HG03175 (cell line): ENCODE data around the gene AGAP1.
"Not testable (repeated sequence)": the region's sequence is repeated elsewhere in the genome, so short reads cannot be mapped to it uniquely, and the experiment has no call there.

Experiments
- ATAC-seq: cut with Tn5 transposase; IDR thresholded peaks from one replicate; pipeline ENCODE4 v1.9.1; 2021; ENCODE audit warnings: mild to moderate bottlenecking, moderate library complexity; ENCODE audit not compliant: unreplicated experiment

The AGAP1 gene

DNA sequence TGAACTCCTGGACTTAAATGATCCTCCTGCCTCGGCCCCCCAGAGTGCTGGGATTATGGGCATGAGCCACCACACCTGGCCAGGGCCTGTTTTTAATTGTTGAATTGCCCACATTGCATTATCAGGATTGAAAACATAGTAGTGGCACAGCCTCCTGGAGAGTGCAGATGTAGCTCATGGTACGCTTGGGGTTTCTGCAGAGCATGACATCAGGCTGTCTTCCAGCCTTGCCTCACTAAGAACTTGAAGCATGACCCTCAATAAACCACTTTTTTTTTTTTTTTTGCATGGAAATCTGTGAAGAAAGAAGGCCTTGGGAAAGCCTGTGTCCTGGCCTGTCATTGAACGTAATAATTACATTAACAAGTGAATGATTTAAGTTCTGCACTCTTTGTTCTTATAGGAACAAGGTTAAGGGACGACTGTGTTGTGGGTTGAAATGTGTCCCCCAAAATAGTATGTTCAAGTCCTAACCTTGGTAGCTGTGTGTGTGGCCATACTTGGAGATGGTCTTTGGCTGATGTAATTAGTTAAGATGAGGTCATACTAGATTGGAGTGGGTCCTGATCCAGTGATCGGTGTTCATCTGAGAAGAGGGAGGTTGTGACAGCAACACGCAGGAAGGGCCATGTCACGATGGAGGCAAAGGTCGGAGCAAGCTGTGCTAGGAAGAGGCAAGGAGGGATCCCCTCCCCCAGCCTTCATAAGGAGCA lies 90.2 kb downstream of the AGAP1 start:
- ATAC-seq: no peak

DNA sequence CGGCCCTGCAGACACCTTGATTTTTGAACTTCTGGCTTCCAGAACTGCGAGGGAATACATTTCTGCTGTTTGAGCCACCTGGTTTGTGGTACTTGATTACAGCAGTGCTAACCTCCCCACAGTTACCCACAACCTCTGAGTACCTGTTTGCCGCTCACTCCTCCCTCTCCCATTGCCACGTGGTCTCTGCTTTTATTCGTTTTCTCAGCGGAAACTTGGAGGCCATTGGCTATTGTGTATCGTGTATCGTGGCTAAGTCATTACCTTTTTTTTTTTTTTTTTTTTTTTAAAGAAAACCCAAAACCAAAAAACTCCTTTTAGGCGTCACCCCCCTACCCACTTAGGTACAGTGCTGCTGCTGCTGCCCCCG lies 90.8 kb downstream of the AGAP1 start:
- no peak for ATAC-seq

DNA sequence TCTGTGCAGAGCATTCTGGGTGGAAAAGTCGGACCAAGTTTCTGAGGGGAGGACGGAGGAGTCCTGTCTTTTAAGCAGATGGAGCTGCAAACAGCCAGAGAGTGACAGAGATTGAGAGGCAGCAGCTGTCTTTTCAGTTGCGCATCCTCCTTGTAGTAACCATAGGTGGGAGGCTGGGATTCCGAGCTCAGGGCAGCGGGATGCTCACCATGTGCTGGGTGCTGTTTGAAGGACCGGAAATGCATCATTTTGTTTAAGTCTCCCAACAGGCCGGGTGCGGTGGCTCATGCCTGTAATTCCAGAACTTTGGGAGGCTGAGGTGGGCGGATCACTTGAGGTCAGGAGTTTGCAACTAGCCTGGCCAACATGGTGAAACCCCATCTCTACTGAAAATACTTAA lies 93.4 kb downstream of the AGAP1 start:
- ATAC-seq: no peak

DNA sequence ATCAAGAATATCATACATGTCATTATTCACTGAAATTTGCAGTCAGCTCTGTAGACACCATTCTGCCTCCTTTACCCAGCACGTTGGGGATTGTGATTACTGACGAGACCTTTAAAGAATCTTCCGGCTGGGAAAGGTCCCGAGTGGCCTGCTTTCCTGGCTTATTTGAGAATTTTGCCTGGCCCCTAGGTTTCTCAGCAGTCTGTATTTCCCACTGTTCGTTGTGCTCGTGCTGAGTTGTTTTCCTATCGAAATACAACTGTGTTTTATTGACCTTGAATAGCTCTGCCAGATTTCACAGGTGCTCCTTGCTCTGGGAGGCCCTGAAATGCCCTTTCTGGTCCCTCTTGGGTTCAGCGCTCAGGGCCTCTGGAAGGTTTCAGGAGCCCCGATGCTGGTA lies 94.9 kb downstream of the AGAP1 start:
- no peak for ATAC-seq

DNA sequence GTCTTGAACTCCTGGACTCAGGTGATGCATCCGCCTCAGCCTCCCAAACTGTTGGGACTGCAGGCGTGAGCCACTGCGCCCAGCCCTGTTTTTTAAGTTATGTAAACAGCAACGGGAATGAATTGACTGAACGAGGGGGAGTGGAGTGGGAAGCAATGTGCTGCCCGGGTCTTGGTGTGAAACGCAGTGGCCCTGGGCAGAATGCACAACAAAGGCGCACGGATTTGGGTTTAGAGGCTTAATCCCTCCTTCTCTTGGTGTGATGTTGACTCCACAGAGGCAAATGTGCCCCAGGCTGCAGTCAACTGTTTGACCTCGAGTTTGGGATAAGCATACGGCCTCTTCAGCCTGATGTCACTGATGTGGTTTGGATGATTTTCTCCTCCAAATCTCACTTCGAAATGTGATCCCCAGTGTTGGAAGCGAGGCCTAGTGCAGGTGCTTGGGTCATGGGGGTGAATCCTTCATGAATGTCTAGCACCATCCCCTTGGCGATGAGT lies 97.4 kb downstream of the AGAP1 start:
- ATAC-seq: no peak

DNA sequence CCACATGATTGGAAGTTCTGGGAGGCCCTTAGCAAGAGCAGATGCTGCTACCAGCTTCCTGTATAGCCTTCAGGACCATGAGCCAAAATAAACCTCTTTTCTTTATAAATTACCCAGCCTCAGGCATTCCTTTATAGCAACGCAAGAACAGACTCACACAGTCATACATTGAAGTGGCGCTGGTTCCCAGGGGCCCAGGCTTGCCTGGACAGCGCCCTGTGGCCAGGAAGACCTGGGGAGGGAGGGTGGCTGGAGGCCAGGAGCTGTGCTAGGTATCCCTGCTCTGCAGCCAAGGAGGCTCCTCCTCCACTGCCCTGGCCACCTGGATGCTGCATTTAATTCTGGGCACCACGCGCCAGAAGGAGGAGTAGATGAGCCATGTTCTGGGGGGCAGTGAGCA lies 98.1 kb downstream of the AGAP1 start:
- ATAC-seq: no peak

DNA sequence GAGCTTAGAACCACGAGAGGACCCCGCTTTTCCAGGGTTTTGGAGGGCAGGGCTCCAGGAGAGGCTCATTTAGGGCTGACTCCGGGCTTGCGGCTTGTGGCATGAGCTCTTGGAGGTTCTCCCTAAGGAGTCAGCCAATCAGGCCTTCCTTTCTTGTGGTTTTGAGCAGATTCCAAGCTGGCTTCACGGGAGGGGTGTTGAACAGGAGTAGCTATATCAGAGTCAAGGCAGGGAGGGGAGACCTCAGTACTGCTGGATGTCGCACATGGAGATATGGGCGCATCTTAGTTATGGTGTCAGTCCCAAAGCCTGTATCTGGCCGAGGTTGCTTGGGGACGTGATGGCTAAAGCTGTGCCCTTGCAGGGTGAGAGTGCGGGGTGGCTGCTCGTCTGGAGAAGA lies 98.6 kb downstream of the AGAP1 start:
- ATAC-seq: no peak

DNA sequence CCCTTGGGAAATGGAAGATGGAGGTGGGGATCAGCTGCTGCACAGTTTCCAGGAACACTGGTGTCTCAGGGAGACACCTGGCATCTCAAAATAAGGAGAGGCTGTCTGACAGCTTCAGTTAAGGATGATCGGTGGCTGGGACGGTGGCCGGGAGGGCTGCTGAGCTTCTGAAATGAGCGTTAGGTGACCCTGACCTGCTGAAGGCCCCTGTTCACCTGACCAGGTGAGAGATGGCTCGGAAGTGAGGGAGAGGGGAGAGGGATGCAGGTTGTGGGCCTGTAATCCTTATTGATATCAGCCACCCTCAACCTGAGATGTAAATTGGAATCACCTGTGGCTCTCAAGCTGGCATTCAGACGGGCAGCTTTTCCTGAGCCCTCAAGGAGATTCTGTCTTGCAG lies 99.0 kb downstream of the AGAP1 start:
- no peak for ATAC-seq

DNA sequence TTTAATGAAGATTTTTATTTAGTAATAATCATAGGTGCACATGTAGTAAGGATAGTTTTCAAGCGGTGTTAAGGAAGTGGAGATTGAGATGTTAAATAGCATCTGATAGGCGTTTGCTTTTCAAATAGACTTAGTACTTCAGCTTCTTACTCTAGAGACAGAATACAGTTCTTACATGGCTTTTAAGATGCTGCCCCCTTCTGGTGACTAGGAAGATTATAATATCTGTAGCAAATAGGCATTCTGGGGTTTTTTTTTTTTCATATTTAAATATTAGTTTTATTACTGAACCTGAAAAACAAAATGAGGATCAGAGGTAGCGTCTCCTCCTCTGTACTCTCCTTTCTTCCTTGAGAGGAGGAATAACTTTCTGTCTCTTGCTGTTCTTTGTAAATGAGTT lies 100.2 kb downstream of the AGAP1 start:
- ATAC-seq: no peak

DNA sequence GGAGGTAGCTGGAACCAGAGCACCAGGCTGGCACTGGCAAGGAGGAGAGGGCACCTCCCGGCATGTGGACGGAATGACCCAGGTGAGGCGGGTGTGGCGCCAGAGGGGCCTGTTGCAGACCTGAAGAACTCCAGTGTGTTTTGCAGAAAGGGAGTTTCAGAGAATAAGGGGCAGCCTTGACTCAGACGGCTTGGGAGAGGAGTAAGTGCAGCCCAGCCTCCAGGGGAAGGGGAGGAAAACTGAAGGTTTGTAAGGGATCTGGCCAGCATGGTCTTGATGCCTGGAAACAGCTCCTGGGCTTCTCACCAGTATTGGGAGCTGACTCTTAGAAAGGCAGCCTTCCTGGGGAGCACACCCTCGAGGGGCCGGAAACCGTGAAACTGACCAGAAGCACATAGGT lies 101.1 kb downstream of the AGAP1 start:
- ATAC-seq: no peak

DNA sequence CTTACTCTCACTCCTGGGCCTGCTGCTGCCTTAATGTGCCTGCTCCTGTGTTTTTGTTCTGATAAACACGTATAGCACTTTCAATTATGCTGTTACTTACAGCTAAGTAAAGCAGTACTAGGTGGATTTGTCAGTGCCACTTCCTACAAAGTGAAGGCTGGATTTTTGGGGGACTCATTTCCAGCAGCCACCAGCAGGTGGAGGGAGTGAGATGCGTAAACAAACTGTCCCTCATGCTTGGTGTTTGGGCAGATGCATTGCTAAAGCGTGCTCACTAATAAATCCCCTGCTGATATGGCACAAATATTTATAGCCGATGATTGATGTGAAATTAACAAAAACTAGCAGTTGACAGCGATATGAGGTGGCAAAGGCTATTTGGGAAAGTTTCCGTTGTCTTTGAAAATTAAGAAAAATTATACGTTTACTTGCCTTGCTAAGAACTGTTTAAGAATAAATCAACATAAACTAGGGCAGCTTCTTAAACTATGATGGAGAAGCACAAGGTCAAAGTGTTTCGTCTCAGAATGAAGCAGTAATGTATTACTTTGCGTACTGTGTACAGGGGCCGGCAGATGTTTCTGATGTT lies 101.7 kb downstream of the AGAP1 start:
- ATAC-seq: no peak

DNA sequence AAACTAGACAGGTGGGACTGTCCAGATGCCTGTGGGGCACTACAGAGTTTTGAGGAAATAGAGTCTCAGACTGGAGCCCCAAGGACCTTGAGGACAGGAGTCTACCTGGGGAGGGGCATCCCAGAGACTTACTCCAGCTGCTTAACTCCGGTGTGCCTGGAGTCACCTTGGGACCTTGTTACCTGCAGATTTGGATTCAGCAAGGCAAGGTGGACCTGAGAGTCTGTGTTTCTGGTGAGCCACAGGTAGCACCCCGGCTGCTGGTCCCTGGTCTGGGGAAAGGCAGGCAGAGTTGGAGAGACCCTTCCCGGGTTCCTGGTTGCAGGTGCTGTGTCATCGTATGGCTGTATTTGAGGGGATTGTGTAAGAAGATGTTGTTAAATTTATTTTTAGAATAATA lies 102.4 kb downstream of the AGAP1 start:
- ATAC-seq: no peak

DNA sequence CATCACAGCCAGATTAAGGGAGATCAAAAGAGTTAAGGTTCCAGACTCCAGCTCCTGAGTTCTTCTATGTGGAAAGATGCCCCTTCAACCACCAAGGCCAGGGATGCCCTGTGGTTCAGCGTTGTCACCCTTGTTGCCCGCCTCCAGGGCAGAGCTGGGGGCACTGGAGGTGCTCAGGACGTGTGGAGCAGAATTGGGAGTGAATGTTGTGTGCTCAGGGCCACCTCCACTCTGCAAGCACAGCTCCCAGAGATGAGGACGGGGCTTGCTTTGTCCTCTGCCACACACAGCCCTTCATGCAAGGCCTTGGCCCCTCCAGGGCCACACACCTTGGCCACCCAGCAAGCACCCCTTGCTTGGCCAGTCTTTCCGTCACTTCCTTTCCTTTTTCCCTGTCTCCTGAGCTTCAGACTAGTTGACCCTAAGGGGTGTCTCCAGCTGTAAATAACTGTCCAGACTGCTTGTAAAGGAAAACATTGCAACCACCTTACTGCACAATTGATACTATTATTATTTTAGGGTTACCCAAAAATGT lies 103.3 kb downstream of the AGAP1 start:
- ATAC-seq: no peak

DNA sequence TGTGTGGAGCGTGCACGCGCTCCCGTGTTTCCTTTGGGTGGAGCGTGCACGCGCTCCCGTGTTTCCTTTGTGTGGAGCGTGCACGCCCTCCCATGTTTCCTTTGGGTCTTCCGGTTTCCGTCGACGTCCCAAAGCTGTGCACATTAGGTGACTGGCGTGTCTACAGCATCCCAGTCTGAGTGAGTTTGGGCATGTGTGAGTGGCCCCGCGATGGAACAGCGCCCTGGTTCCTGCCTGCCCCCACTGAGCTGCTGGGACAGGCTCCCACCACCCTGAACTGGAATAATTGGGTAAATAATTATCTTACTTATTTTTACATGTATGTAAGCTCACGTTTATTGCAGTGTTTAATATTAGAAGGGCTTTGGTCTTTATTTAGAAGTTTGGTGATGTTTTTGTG lies 104.2 kb downstream of the AGAP1 start:
- ATAC-seq: no peak

DNA sequence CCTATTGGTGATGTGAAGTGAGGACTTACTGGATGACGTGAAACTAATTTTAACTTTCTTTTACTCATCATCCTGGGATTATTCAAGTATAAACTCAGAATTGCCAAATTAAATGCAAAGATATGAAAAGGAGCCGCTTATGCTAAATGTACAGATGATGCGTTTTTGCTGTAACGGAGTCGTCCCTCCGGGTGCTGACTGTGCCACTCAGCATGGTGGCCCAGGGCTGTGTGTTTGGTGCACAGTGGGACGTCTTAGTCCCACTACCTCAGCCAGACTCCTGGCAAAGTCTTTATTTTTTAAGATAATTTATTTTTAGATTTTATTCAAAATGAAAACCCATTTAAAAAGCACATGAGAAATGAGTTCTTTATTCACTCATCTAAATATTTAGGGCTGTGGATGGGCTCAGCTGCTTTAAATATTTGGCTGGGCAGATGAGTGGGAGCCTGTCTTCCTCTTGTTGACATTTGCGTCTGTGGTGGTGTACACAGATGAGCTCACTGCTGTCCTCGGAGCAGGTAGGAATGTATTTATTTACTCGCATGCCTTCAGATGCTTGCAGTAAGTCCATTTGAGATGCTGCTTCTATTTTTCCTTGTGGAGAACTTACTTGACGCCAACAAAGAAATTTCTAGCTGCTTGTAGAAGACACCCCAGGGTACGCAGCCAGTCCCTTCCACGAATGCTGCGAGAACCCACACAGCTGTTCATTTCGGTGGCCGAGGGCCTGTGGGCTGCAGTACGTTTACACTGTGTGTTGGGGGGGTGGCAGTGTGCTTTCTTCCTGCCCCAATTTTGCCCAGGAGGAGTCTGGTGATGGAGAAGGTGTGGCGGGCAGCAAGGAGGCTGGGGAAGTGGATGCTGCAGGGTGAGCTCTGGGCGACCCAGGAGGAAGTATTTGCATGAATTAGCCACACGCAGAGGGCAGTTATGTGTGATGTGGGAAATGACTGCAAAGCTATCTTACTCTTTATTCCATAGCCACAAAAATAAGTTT lies 105.0 kb downstream of the AGAP1 start:
- ATAC-seq: no peak

DNA sequence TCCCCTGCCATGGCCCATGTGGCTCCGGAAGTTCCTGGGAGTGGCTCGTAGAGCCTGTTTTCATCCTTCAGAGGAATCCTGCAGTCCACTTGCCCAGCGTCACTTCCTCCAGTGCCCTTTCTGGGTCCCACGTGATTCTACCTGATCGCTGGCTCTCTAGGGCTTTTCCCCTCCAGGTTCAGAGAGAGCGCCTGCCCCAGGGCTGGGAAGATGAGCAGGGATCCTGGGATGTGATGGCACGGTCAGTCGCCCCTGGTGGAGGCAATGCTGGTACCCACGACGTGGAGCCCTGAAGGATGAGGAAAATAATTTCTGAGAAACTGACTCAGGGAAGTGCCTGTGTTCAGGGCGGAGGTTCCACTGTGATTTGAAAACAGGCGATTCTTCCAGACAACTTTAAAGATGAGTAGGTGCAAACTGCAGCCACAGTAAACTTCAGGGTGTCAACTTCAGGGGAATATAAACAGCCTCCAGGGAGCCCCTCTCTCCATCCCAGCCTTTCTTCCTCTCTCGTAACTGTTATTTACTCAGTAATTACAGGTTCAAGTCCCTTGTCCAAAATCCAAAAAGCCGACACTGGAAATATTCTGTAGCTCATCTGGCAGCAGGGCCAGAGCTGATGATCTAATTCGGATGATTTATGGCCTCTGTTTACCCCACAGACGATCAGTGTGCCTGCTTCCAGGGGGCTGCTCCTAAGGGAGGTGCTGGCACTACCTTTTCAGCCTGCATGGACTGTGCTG lies 105.9 kb downstream of the AGAP1 start:
- no peak for ATAC-seq

DNA sequence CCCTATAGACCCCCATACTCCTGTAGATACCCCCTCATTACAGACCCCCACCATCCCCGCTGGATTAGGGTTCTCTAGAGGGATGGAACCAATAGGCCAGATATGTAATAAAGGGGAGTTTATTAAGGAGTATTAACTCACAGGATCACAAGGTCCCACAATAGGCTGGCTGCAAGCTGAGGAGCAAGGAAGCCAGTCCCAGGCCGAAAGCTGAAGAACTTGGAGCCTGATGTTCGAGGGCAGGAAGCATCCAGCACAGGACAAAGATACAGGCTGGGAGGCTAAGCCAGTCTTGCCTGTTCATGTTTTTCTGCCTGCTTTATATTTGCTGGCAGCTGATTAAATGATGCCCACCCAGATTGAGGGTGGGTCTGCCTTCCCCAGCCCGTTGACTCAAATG lies 106.6 kb downstream of the AGAP1 start:
- no peak for ATAC-seq

DNA sequence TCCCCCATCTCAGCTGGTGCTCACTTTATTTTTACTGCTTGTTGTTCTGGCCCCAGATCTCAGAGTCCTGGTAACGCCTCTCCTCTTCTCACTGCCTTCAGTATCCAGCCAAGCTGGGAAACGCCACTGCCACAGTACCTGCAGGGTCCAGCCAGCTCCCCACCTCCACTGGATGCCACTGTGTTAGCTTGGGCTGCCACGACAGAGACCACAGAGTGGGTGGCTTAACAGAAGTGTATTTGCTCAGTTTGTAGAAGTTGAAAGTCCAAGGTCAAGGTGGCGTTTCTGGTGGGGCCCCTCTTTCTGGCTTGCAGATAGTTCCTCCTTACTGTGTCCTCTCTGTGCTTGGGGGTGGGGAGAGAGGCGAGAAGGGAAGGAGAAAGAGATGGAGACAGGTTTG lies 107.1 kb downstream of the AGAP1 start:
- ATAC-seq: no peak

DNA sequence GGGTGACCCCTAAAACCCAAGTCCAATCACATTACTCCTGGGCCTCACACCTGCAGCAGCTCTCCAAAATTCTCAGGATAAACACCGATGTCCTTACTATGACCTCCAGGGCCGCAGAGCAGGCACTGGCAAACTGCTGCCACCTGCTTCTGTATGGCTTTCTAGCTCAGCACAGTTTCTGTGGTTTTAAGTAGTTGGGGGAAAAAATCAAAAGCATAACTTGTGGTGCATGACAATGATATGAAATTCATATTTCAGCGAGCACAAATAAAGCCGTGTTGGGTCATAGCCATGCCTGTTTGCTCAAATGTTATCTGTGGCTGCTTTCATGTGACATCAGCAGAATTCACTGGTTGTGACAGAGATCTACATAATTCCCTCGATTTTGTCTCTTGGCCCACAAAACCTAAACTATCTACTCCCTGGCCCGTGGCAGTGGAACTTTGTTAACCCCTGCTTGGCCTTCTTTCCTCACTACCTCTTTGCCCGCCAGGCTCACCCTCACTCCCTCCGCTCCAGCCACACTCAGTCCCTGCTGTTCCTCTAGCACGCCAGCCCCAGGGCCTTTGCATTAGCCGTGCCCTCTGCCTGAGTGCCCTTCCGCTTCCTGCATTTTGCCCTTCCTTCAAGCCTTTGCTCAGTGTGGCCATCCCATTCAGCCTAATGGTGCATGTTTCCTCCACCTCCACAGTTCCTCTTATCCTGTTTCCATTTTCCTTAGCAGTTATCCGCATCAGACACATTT lies 108.3 kb downstream of the AGAP1 start:
- ATAC-seq: no peak

DNA sequence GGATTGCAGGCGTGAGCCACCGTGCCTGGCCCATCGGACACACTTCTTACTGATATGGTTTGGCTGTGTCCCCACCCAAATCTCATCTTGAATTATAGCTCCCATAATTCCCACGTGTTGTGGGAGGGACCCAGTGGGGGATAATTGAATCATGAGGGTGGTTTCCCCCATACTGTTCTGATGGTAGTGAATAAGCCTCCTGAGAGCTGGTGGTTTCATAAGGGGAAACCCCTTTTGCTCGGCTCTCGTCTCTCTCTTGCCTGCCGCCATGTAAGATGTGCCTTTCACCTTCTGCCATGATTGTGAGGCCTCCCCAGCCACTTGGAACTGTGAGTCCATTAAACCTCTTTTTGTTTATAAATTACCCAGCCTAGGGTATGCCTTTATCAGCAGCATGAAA lies 109.1 kb downstream of the AGAP1 start:
- not testable (repeated sequence) for ATAC-seq
